HepG2 (cell line): Measurements from ENCODE around the gene TOM1L1. TPM values are rescaled to one million over a fixed set of nuclear protein-coding genes. Genes with fewer than 3 reads are reported as not detected.

Source experiments
- EHMT2 ChIP-seq: fragments of 200-600 bp; sonication (generic); IDR thresholded peaks from 2 replicates; pipeline ENCODE4 v1.7.0; 2017; ENCODE audit warnings: antibody characterized with exemption, low read depth, low read length, borderline replicate concordance
- ELF4 ChIP-seq: sonication (generic); formaldehyde crosslinking; IDR thresholded peaks from 2 replicates; pipeline ENCODE4 v1.5.0; 2020; ENCODE audit warnings: missing genetic modification reagents, mild to moderate bottlenecking, moderate library complexity, borderline replicate concordance
- HNRNPUL1 ChIP-seq: fragments of 200-400 bp; formaldehyde crosslinking; IDR thresholded peaks from 2 replicates; pipeline ENCODE4 v1.6.1; 2017; ENCODE audit warnings: low read depth, mild to moderate bottlenecking, low read length, moderate library complexity
- IKZF1 ChIP-seq: fragments of 450-650 bp; IDR thresholded peaks from 2 replicates; pipeline ENCODE4 v1.7.1; 2016
- RBFOX2 ChIP-seq: fragments of 200-400 bp; formaldehyde crosslinking; IDR thresholded peaks from 2 replicates; pipeline ENCODE4 v1.6.1; 2017; ENCODE audit warnings: low read depth, mild to moderate bottlenecking, low read length
- TGIF2 ChIP-seq: IDR thresholded peaks from 2 replicates; pipeline ENCODE4 v1.6.1; 2016; ENCODE audit warnings: control low read depth, missing compliant biosample characterization
- ZNF713 ChIP-seq: sonication (generic); formaldehyde crosslinking; IDR thresholded peaks from 2 replicates; pipeline ENCODE4 v1.4.0; 2020; ENCODE audit warnings: mild to moderate bottlenecking, missing genetic modification reagents
- ZNF737 ChIP-seq: sonication (generic); formaldehyde crosslinking; IDR thresholded peaks from 2 replicates; pipeline ENCODE4 v1.5.0; 2020; ENCODE audit warnings: missing genetic modification reagents, mild to moderate bottlenecking, borderline replicate concordance
- ZZZ3 ChIP-seq: sonication (generic); formaldehyde crosslinking; IDR thresholded peaks from 2 replicates; pipeline ENCODE4 v1.4.0; 2020; ENCODE audit warnings: missing genetic modification reagents, mild to moderate bottlenecking, borderline replicate concordance
- polyA plus RNA-seq, 8 experiments: library from polyadenylated mRNA; depleted of rRNA in 3 of 8; stranded (reverse) in 7 of 8; unstranded in 1 of 8; fragments of >200 nt; fragmentation: Illumina TruSeq in 4 of 8; extraction: Trizol in 4 of 8; gene quantifications; 2 replicates each; pipeline versions ENCODE4 v1.2.1 to v1.2.3, GENCODE V29; 2011 to 2016; ENCODE audit warnings: low read depth in 4 of 8, missing spikeins in 1 of 8, mixed read lengths in 1 of 8; ENCODE audit not compliant: insufficient read depth in 1 of 8
- total RNA-seq, 5 experiments: library from RNA; depleted of rRNA; stranded (reverse); fragments of >200 nt; fragmentation: Illumina TruSeq; extraction: Trizol; gene quantifications; 2 replicates each; pipeline ENCODE4 v1.2.3, GENCODE V29; 2016; ENCODE audit warnings: low read depth in 1 of 5
- TF ChIP-seq, protein P1 (sequence below): sonication (generic); formaldehyde crosslinking; conservative IDR thresholded peaks from 2 replicates; pipeline ENCODE4 v1.4.0; 2020; ENCODE audit warnings: missing genetic modification reagents
- TF ChIP-seq, protein P2 (sequence below): sonication (generic); formaldehyde crosslinking; IDR thresholded peaks from 2 replicates; pipeline ENCODE4 v1.5.0; 2020; ENCODE audit warnings: missing genetic modification reagents, mild to moderate bottlenecking, borderline replicate concordance
- TF ChIP-seq, protein P3 (sequence below): sonication (generic); formaldehyde crosslinking; IDR thresholded peaks from 2 replicates; pipeline ENCODE4 v1.5.0; 2020; ENCODE audit warnings: missing genetic modification reagents
- TF ChIP-seq, protein P4 (sequence below): sonication (generic); formaldehyde crosslinking; IDR thresholded peaks from 2 replicates; pipeline ENCODE4 v1.4.0; 2020; ENCODE audit warnings: missing genetic modification reagents
- TF ChIP-seq, protein P5 (sequence below): sonication (generic); formaldehyde crosslinking; IDR thresholded peaks from 2 replicates; pipeline ENCODE4 v1.8.0; 2022; ENCODE audit warnings: mild to moderate bottlenecking, missing genetic modification reagents, moderate library complexity
- TF ChIP-seq, protein P6 (sequence below): sonication (generic); formaldehyde crosslinking; IDR thresholded peaks from 2 replicates; pipeline ENCODE4 v1.4.0; 2020; ENCODE audit warnings: missing genetic modification reagents, low read depth, mild to moderate bottlenecking, borderline replicate concordance
- TF ChIP-seq, protein P7 (sequence below): sonication (generic); formaldehyde crosslinking; IDR thresholded peaks from 2 replicates; pipeline ENCODE4 v1.5.0; 2020; ENCODE audit warnings: mild to moderate bottlenecking, missing genetic modification reagents

Gene TOM1L1
- total and polyA plus RNA-seq, 2 of the 13 experiments (the other 11 are each of a cell fraction or from before 2014, with no cell fraction given) = 45.3 to 51.3 TPM

DNA sequence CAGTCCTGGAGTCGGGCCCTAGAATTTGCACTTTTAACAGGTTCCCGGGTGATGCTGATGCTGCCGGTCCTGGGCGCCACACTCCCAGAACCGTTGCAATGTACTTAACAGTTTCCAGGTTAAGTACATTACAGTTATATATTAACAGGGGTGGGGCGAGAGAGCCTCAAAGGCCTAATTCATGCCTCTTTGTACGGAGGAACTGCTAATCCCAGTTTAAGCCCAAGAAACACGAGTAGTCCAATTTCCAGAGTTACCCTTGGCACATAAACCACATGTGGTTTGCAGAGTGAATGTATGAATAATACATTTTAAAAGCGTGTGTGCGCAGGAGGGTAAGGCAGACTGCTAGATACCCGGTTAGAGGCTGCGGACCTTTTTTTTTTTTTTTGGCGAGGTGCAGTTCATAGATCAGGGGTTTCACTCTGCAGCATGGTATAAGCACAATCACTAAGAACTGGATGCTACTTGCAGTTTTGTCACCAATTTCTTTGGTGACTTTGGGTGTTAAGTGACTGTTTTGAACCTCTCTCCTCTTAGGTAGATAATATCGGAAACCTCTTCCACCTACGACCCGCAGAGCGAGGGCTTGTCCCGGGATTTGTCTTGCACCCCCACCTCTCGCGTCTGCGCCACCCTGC is 67.1 kb downstream of the TOM1L1 start (continued):
- TF ChIP-seq, protein P1, sequence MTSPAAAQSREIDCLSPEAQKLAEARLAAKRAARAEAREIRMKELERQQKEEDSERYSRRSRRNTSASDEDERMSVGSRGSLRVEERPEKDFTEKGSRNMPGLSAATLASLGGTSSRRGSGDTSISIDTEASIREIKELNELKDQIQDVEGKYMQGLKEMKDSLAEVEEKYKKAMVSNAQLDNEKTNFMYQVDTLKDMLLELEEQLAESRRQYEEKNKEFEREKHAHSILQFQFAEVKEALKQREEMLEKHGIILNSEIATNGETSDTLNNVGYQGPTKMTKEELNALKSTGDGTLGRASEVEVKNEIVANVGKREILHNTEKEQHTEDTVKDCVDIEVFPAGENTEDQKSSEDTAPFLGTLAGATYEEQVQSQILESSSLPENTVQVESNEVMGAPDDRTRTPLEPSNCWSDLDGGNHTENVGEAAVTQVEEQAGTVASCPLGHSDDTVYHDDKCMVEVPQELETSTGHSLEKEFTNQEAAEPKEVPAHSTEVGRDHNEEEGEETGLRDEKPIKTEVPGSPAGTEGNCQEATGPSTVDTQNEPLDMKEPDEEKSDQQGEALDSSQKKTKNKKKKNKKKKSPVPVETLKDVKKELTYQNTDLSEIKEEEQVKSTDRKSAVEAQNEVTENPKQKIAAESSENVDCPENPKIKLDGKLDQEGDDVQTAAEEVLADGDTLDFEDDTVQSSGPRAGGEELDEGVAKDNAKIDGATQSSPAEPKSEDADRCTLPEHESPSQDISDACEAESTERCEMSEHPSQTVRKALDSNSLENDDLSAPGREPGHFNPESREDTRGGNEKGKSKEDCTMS (CRISPR knock-in tag) = no peak
- TF ChIP-seq EHMT2 (no peak), RBFOX2 (no peak), ZNF713 (CRISPR knock-in tag) (no peak), TGIF2 (CRISPR knock-in tag) (no peak), ZZZ3 (CRISPR knock-in tag) (peak; percentile 48; the same call in 1 of the 2 replicates), ZNF737 (CRISPR knock-in tag) (no peak), HNRNPUL1 (no peak), IKZF1 (no peak), ELF4 (CRISPR knock-in tag) (no peak)
- TF ChIP-seq, protein P2, sequence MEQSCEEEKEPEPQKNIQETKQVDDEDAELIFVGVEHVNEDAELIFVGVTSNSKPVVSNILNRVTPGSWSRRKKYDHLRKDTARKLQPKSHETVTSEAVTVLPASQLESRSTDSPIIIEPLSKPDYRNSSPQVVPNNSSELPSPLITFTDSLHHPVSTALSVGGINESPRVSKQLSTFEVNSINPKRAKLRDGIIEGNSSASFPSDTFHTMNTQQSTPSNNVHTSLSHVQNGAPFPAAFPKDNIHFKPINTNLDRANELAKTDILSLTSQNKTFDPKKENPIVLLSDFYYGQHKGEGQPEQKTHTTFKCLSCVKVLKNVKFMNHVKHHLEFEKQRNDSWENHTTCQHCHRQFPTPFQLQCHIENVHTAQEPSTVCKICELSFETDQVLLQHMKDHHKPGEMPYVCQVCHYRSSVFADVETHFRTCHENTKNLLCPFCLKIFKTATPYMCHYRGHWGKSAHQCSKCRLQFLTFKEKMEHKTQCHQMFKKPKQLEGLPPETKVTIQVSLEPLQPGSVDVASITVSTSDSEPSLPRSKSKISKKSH (CRISPR knock-in tag) = no peak
- TF ChIP-seq, protein P3, sequence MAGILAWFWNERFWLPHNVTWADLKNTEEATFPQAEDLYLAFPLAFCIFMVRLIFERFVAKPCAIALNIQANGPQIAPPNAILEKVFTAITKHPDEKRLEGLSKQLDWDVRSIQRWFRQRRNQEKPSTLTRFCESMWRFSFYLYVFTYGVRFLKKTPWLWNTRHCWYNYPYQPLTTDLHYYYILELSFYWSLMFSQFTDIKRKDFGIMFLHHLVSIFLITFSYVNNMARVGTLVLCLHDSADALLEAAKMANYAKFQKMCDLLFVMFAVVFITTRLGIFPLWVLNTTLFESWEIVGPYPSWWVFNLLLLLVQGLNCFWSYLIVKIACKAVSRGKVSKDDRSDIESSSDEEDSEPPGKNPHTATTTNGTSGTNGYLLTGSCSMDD (CRISPR knock-in tag) = no peak
- TF ChIP-seq, protein P4, sequence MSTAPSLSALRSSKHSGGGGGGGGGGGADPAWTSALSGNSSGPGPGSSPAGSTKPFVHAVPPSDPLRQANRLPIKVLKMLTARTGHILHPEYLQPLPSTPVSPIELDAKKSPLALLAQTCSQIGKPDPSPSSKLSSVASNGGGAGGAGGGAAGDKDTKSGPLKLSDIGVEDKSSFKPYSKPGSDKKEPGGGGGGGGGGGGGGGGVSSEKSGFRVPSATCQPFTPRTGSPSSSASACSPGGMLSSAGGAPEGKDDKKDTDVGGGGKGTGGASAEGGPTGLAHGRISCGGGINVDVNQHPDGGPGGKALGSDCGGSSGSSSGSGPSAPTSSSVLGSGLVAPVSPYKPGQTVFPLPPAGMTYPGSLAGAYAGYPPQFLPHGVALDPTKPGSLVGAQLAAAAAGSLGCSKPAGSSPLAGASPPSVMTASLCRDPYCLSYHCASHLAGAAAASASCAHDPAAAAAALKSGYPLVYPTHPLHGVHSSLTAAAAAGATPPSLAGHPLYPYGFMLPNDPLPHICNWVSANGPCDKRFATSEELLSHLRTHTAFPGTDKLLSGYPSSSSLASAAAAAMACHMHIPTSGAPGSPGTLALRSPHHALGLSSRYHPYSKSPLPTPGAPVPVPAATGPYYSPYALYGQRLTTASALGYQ (CRISPR knock-in tag) = no peak
- TF ChIP-seq, protein P5, sequence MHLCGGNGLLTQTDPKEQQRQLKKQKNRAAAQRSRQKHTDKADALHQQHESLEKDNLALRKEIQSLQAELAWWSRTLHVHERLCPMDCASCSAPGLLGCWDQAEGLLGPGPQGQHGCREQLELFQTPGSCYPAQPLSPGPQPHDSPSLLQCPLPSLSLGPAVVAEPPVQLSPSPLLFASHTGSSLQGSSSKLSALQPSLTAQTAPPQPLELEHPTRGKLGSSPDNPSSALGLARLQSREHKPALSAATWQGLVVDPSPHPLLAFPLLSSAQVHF (CRISPR knock-in tag) = 0 out of 2 replicates have a peak, but pooled peaks have one; percentile 37
- TF ChIP-seq, protein P6, sequence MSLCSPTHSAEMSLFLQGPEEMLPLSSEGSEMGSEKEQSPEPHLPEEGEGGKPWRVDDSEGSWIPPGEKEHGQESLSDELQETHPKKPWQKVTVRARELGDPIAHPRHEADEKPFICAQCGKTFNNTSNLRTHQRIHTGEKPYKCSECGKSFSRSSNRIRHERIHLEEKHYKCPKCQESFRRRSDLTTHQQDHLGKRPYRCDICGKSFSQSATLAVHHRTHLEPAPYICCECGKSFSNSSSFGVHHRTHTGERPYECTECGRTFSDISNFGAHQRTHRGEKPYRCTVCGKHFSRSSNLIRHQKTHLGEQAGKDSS (CRISPR knock-in tag) = no peak
- TF ChIP-seq, protein P7, sequence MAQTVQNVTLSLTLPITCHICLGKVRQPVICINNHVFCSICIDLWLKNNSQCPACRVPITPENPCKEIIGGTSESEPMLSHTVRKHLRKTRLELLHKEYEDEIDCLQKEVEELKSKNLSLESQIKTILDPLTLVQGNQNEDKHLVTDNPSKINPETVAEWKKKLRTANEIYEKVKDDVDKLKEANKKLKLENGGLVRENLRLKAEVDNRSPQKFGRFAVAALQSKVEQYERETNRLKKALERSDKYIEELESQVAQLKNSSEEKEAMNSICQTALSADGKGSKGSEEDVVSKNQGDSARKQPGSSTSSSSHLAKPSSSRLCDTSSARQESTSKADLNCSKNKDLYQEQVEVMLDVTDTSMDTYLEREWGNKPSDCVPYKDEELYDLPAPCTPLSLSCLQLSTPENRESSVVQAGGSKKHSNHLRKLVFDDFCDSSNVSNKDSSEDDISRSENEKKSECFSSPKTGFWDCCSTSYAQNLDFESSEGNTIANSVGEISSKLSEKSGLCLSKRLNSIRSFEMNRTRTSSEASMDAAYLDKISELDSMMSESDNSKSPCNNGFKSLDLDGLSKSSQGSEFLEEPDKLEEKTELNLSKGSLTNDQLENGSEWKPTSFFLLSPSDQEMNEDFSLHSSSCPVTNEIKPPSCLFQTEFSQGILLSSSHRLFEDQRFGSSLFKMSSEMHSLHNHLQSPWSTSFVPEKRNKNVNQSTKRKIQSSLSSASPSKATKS (CRISPR knock-in tag) = no peak
